Transverse colon (tissue), 4 donors: Measurements from ENCODE around the gene GNB1.
"Not testable (repeated sequence)": the region's sequence is repeated elsewhere in the genome, so short reads cannot be mapped to it uniquely, and the experiment has no call there.

Experiments used
- CTCF ChIP-seq, 5 experiments: fragments of 200-600 bp in 3 of 5; fragments of 450-650 bp in 2 of 5; sonication (generic) in 3 of 5; IDR thresholded peaks; 1 replicate in 2 of 5; 2 replicates in 3 of 5; pipeline ENCODE4 v1.5.1; 2016 to 2017; ENCODE audit warnings: antibody characterized with exemption in 5 of 5, inconsistent platforms in 3 of 5, mild to moderate bottlenecking in 2 of 5, moderate library complexity in 1 of 5
- POLR2A ChIP-seq: fragments of 450-650 bp; IDR thresholded peaks from one replicate; pipeline ENCODE4 v1.6.1; 2016; ENCODE audit warnings: antibody characterized with exemption, mild to moderate bottlenecking, moderate library complexity
- POLR2AphosphoS5 ChIP-seq, 3 donors: sonication (generic); formaldehyde crosslinking; IDR thresholded peaks; one replicate each; pipeline ENCODE4 v1.6.1; 2016; ENCODE audit warnings: antibody characterized with exemption in 3 of 3

- TF ChIP-seq CTCF (IDR thresholded peaks at IDR 0.05) = peak in 2 of 5 experiments; percentile 32 to 49
- peak; percentile 68 to 90 (median 80) for TF ChIP-seq POLR2AphosphoS5 (IDR thresholded peaks at IDR 0.05)
- TF ChIP-seq POLR2A = not testable (repeated sequence)
These were observed 145.0 kb downstream of the GNB1 start for GRCh38 chr1:1745651-1746565.
